Mucosa of stomach (tissue), 1 donor: ENCODE data around the gene KANK4.

ENCODE experiments used
- H3K27me3 ChIP-seq: one replicate; pipeline ENCODE4 v1.7.0; 2013; ENCODE audit warnings: mild to moderate bottlenecking, low read length; ENCODE audit not compliant: control insufficient read depth, insufficient read depth
- H3K36me3 ChIP-seq: one replicate; pipeline ENCODE4 v1.7.0; 2013; ENCODE audit warnings: low read length; ENCODE audit not compliant: control insufficient read depth, insufficient read depth
- H3K4me1 ChIP-seq: one replicate; pipeline ENCODE4 v1.7.0; 2013; ENCODE audit warnings: mild to moderate bottlenecking, low read length; ENCODE audit not compliant: control insufficient read depth, insufficient read depth
- H3K4me3 ChIP-seq: one replicate; pipeline ENCODE4 v1.7.0; 2013; ENCODE audit warnings: low read length
- H3K9ac ChIP-seq: one replicate; pipeline ENCODE4 v1.7.0; 2013; ENCODE audit warnings: mild to moderate bottlenecking, low read length, moderate library complexity
- H3K9me3 ChIP-seq: one replicate; pipeline ENCODE4 v1.7.0; 2013; ENCODE audit warnings: mild to moderate bottlenecking, low read length, moderate library complexity; ENCODE audit not compliant: control insufficient read depth
- donor health status: Pancreatic carcinoma.

The KANK4 gene

DNA sequence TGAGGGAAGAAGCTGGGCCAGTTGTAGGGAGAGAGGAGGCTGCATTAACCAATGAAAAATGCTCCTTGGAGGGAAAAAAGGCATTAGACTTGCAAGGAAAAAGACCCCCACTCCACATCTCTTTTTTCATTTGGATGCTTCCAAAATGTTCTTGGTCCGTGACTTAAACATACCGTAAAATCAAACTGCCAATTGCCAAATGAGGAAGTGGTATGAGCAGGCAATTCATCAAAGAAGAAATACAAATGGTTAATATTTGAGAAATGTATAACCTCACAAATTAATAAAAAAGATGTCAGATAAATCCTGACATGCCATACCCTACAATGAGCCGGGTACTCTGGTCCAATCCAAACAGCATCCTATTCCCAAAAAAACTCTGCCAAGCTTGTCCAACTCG lies 30.6 kb downstream of the KANK4 start:
- peaks cover 15% of the 10 kb centered on the region for H3K4me1 ChIP-seq

DNA sequence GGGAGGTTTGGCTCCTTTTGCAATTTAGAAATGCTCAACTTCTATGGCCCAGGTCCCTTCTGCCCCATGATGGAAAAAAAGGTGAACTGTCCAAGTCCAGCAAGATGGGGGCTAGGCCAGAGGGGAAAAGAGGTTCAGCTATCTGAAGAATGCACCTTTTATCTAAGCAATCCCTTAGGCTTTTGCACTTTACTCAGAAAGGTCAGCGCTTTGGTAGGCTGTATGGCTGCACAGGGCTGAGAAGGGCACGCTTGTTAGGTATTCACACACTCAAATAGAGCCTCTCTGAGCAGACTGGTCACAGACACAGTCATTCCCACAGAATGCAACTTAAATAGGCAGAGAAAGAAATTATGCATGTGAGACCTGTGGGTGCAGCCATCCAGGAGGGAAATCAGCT lies 31.0 kb downstream of the KANK4 start:
- no peak overlapping the region for H3K4me3 ChIP-seq
- H3K9ac ChIP-seq = no peak overlapping the region
- no peaks in the 10 kb centered on the region for H3K36me3 ChIP-seq
- peaks cover 15% of the 10 kb centered on the region for H3K4me1 ChIP-seq
- no peaks in the 10 kb centered on the region for H3K9me3 ChIP-seq
- H3K27me3 ChIP-seq = peaks cover 14% of the 10 kb centered on the region

More for the DNA sequence above, 30.6 kb downstream of the KANK4 start:
- no peaks in the 10 kb centered on the region for H3K36me3 ChIP-seq
- no peaks in the 10 kb centered on the region for H3K9me3 ChIP-seq
- H3K9ac ChIP-seq = no peak overlapping the region
- no peak overlapping the region for H3K4me3 ChIP-seq
- H3K27me3 ChIP-seq = peaks cover 14% of the 10 kb centered on the region

DNA sequence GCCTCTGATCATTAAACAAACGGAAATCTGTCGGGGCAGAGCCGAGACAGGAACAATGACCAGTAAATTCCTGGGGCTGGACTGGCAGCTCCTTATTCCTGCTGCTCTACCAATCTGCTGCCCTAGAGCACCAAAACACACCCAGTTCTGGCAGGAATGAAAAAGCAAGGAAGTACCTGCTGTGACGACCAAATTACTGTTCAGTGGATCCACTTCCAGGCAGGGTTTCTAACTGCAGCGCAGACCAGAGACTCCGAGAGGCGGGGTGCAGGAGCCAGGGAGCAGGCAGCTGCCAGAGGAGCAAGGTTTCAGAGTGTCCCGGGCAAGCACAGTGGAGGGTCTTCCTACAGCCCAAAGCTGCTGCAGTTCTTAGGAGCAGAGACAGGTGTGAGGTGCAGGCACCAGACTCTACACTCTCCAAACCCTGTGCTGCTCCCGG lies 32.4 kb downstream of the KANK4 start:
- Histone ChIP-seq H3K9ac (no peak overlapping the region), H3K4me1 (peaks cover 15% of the 10 kb centered on the region), H3K27me3 (peaks cover 14% of the 10 kb centered on the region), H3K36me3 (no peaks in the 10 kb centered on the region), H3K9me3 (no peaks in the 10 kb centered on the region), H3K4me3 (no peak overlapping the region)

DNA sequence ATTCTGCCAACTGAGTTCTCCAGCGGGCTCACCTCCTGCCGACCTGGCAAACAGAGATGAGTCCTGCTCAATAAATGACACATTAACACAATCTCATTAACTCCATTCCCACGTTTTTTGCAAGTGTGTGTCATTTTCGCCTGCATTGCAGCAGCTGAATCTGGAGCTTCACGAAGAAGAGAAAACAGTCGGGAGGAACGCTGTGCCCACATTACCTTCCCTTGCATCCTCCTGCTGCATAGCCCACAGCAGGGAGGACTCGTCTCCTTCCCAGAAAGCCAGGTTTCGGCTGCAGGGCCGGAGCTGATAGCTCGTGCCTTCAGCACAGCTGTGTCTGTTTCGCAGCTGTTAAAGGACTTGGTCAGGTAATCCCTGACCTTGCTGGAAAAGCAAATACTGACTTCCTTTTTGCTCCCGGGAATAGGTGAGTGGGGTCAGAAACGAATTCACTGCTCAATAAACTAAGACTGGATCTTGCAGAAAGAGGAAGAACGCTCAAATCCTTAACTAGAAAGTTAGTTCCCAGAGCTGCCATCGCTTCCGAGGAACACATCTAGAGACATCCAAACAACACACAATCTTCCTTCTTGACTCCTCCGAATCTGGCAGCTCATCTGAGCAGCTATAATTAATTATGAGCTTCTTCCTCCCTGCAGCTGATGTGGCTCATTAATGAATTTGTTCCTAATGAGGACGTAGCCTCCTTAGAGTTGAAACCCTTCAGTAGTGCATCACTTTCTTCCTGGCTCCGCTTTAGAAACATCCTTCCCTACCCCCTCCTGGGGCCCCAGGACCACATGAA lies 33.0 kb downstream of the KANK4 start:
- no peak overlapping the region for H3K4me3 ChIP-seq
- peaks cover 15% of the 10 kb centered on the region for H3K4me1 ChIP-seq
- H3K36me3 ChIP-seq = no peaks in the 10 kb centered on the region
- H3K27me3 ChIP-seq = peaks cover 14% of the 10 kb centered on the region
- no peaks in the 10 kb centered on the region for H3K9me3 ChIP-seq
- H3K9ac ChIP-seq = no peak overlapping the region

DNA sequence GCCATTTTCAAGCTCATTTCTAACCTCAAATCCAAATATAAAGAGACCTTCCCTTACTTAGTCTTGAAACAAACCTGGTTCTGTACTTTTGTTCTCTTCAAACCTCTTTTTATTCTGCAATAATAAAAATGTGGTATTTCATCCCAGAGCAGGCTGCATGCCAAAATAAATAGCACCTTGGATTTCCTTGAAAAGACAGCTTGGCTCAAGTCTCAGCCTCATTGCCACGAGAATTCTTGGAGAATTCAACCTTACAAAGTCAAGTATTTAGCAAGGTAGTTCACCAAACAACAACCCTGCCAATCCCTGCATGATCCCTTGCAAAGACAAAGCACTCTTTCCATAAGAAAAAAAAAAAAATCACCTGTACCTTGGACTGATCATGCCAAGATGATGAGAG lies 33.8 kb downstream of the KANK4 start:
- H3K9me3 ChIP-seq = no peaks in the 10 kb centered on the region
- H3K36me3 ChIP-seq = no peaks in the 10 kb centered on the region
- peaks cover 14% of the 10 kb centered on the region for H3K27me3 ChIP-seq
- no peak overlapping the region for H3K4me3 ChIP-seq
- H3K4me1 ChIP-seq = peaks cover 15% of the 10 kb centered on the region
- no peak overlapping the region for H3K9ac ChIP-seq

DNA sequence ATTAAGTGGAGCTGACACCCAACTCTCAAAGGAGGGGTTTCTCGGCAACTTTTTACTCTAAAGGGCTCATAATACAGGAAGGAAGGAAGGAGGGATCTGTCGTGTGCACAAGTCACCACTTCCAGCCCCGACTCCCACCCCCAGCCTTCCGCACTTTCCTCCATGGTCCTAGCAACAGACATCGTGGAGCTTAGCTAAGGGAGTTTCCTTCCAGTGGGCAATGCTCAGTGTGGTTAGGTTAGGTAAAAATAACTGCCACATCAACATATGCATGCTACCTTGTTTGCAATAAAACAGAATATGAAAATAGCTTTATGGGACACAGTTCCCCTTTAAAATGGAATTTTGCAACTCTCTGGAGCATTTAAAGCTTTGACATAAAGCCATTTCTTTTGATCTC lies 35.2 kb downstream of the KANK4 start:
- Histone ChIP-seq H3K27me3 (peaks cover 14% of the 10 kb centered on the region), H3K4me1 (peaks cover 15% of the 10 kb centered on the region), H3K4me3 (no peak overlapping the region), H3K9me3 (no peaks in the 10 kb centered on the region), H3K9ac (no peak overlapping the region), H3K36me3 (no peaks in the 10 kb centered on the region)

DNA sequence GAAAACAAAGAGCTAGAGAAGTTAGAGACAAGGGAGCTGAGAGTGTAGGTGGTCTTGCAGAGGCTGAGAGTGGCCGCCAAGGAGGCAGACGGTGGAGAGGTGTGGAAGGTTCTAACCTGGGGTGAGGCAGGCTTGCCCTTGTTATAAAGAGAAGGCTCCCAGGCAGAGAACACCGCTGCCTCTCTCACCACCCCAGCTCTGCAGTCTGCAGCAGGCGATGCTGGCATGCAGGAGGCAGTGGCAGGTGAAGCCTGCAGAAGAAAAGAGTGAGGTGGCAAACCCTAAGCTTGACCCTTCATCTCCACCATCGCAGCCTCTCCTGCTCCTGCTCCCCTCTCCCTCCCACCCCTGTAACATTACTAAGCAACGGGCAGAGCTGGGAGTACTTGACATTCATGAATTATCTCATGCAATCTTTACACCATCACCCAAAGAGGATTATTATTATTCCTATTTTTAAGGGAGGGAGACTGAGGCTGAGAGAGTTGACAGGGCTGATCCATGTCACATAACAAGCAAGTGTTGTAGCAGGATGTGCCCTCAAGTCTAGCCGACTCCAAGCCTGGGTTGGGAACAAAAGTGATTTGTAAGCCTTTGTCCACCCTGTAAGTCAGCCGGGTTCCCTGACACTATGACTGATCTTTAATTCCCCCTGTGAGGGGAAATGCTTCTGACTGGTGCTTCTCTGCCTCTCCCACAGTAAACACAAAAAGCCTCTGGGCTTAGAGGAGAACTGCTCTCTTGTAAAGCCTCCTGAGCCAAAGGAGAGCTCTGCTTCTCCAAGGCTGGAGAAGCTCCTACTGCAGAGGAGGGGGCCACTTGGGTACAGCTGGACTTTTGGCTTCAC lies 36.1 kb downstream of the KANK4 start:
- Histone ChIP-seq H3K4me3 (no peak overlapping the region), H3K36me3 (no peaks in the 10 kb centered on the region), H3K9me3 (no peaks in the 10 kb centered on the region), H3K4me1 (peaks cover 15% of the 10 kb centered on the region), H3K27me3 (peaks cover 14% of the 10 kb centered on the region), H3K9ac (no peak overlapping the region)

DNA sequence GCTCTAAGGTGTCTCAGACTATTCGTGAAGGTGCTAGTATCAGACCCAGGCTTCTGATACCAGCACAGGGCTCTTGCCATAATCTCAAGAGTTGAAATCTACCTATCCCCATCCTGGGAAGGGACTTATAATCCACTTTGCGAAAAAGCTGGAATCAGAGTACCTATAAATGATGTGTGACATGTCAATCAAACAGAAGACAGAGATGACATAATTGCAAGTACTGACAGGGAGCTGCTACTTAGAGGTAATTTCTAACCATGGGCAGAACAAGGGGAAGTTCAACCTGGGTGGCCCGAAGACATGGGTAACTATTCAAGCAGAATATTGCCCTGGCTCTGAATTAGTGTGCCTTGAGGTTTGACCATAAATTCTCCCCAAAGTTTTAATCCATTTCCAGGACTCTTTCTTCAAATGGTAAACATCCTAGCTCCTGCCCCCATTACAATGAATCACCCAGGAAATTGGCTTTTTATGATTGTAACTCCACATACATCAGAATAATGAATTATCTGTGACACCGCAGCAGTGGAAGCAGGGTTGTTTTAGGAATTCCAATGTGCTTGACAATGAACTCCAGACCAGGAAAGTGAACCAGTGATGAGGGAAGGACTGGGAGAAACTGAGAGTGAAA lies 37.2 kb downstream of the KANK4 start:
- peaks cover 14% of the 10 kb centered on the region for H3K27me3 ChIP-seq
- H3K9me3 ChIP-seq = no peaks in the 10 kb centered on the region
- H3K36me3 ChIP-seq = no peaks in the 10 kb centered on the region
- peaks cover 13% of the 10 kb centered on the region for H3K4me1 ChIP-seq
- no peak overlapping the region for H3K9ac ChIP-seq
- no peak overlapping the region for H3K4me3 ChIP-seq

DNA sequence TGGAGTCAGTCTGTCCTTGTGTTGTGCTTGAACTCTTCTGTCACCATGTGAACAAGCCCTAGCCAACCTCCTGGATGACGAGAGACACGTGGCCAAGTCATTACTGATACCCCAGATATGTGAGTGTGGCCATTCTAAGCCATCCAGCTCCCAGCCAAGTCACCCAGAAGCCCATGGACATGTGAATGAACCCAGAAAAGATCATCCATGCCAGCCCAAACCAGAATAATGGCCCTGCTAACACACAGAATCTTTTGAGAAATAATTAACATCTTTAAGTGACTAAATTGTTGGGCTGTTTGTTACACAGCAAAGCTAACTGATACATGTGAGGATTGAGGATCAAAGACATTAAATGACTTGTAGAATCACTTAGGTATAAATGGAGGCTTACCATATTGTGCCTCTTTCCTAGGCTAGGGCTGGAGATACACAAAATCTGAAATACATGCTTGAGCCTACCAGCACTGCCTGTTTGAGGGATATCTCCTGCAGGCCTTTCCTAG lies 38.2 kb downstream of the KANK4 start:
- Histone ChIP-seq H3K4me3 (no peak overlapping the region), H3K4me1 (peaks cover 4% of the 10 kb centered on the region), H3K9me3 (no peaks in the 10 kb centered on the region), H3K36me3 (no peaks in the 10 kb centered on the region), H3K9ac (no peak overlapping the region), H3K27me3 (peaks cover 11% of the 10 kb centered on the region)

DNA sequence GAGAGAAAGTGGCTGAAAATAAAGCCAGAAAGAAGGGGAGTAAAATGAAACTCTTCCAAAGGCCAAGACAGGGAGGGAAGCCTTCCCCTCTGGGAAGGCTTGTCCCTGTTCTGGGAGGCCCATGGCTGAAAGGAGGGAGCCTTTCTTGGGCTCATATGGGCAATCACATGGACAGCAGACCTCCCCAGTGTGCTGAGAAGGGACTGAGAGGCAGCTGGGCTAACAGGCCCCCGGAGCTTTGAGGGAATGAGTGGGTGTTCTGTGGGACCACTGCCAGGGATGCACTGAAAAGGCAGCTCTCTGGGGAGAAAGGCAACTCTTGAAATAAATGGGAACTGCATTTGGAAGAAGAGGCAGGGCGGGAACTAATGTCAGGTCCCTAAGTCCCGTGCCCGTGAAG lies 39.1 kb downstream of the KANK4 start:
- Histone ChIP-seq H3K27me3 (peaks cover 3% of the 10 kb centered on the region), H3K36me3 (no peaks in the 10 kb centered on the region), H3K4me3 (no peak overlapping the region), H3K4me1 (no peaks in the 10 kb centered on the region), H3K9me3 (no peaks in the 10 kb centered on the region), H3K9ac (no peak overlapping the region)

DNA sequence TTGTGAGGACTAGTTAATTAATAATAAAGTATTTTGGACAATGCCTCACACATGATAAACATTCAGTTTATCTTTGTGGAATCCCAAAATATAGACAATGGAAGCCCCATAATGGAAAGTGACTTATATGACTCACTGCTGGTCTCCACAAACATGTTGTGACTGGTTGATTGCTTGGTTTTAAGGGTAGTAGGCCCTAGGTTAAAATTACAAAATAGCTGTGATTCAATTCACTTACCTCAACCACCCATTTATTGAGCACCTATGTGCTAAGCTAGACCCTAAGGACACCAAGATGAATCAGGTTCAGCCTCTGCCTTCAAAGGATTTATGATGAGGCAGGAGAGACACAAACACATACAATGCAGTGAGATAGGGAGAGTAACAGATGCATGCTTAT lies 42.4 kb downstream of the KANK4 start:
- Histone ChIP-seq H3K27me3 (no peaks in the 10 kb centered on the region), H3K36me3 (no peaks in the 10 kb centered on the region), H3K9ac (no peak overlapping the region), H3K4me3 (no peak overlapping the region), H3K9me3 (no peaks in the 10 kb centered on the region), H3K4me1 (no peaks in the 10 kb centered on the region)
